Fibroblast of villous mesenchyme (primary cell): ENCODE results near the gene CDC25B. TPM values are rescaled to one million over a fixed set of nuclear protein-coding genes. Genes with fewer than 3 reads are reported as not detected.

ENCODE experiments used
- DNase-seq: peaks from one replicate; pipeline ENCODE4 v3.0.0-alpha.2; 2010; ENCODE audit warnings: low read depth
- H3K4me3 ChIP-seq: 2 replicates; pipeline ENCODE4 v1.5.1; 2011; ENCODE audit warnings: low read depth, mild to moderate bottlenecking, low read length
- CTCF ChIP-seq: IDR thresholded peaks from 2 replicates; pipeline ENCODE4 v1.5.1; 2012; ENCODE audit warnings: low read depth, mild to moderate bottlenecking, low read length; ENCODE audit not compliant: insufficient read depth
- total RNA-seq: library from RNA; depleted of rRNA; stranded (reverse); fragments of >200 nt; gene quantifications from 2 replicates; pipeline ENCODE4 v1.2.3, GENCODE V29; 2012

Gene CDC25B
- total RNA-seq, 1 donor, result 46.2 TPM

GRCh38 chr20:3819411-3820047, 23.4 kb downstream of the CDC25B start:
- no peak for DNase-seq
- no peak for TF ChIP-seq CTCF
- peak overlapping the region; percentile 84 for H3K4me3 ChIP-seq

- peak; percentile 97 for DNase-seq
- TF ChIP-seq CTCF, result peak; percentile 92
- H3K4me3 ChIP-seq, result peak within 1 kb of the TSS; percentile 84
These were observed 24.2 kb downstream of the CDC25B start, which contains the start of gene AP5S1 for GRCh38 chr20:3820048-3820900. Gene AP5S1 (plus strand): TSS chr20:3820547. CDS start chr20:3822118, 1,571 bp downstream.

- no peak for DNase-seq
- peak overlapping the region; percentile 84 for H3K4me3 ChIP-seq
- TF ChIP-seq CTCF, result no peak
These were observed 25.0 kb downstream of the CDC25B start for GRCh38 chr20:3820901-3821727.

- no peak for TF ChIP-seq CTCF
- no peak for DNase-seq
These were observed 25.9 kb downstream of the CDC25B start for GRCh38 chr20:3821996-3822395.

GRCh38 chr20:3823881-3824280, 27.8 kb downstream of the CDC25B start:
- no peak overlapping the region for H3K4me3 ChIP-seq
- no peak for TF ChIP-seq CTCF

More at GRCh38 chr20:3821996-3822395, 25.9 kb downstream of the CDC25B start:
- H3K4me3 ChIP-seq, result no peak overlapping the region

GRCh38 chr20:3825526-3825925, 29.4 kb downstream of the CDC25B start:
- no peak for DNase-seq
- no peak overlapping the region for H3K4me3 ChIP-seq
- no peak for TF ChIP-seq CTCF

More at GRCh38 chr20:3823881-3824280, 27.8 kb downstream of the CDC25B start:
- no peak for DNase-seq
